HepG2 (cell line): Measurements from ENCODE around the gene C4orf33. TPM values are rescaled to one million over a fixed set of nuclear protein-coding genes. Genes with fewer than 3 reads are reported as not detected.

Experiments
- ATAC-seq: fragments of 200-7000 bp; cut with Tn5 transposase; 3 replicates; pipeline ENCODE4 v1.9.1; 2020; ENCODE audit warnings: mild to moderate bottlenecking, moderate library complexity
- BruUV-seq: library from RNA; stranded (reverse); fragments of 400-500 nt; replicated peaks from 2 replicates; lab custom pipeline; 2021; lab: Mats Ljungman, UMichigan
- CTCF ChIA-PET: fragments of 300-600 bp; formaldehyde crosslinking; extraction: SDS; loops from one replicate; lab custom pipeline; 2021; ENCODE audit warnings: low total read pairs, inconsistent platforms, low intra/inter-chr PET ratio; lab: Yijun Ruan, JAX
- POLR2A ChIA-PET: fragments of 350-600 bp; sonication (Branson Sonifier 250); formaldehyde crosslinking; loops from one replicate; lab custom pipeline; 2020; ENCODE audit warnings: antibody characterized with exemption, inconsistent platforms; lab: Yijun Ruan, JAX
- DNase-seq: peaks from one replicate; pipeline ENCODE4 v3.0.0-alpha.2; 2015; ENCODE audit warnings: low spot score
- FAIRE-seq: peaks from 3 replicates; lab custom pipeline; 2011; peaks lifted over from hg19 to GRCh38; lab: Jason Lieb, UNC
- H2AFZ ChIP-seq: one replicate; pipeline ENCODE4 v1.6.1; 2011; ENCODE audit warnings: low read length, inconsistent platforms
- H3K27ac ChIP-seq: fragments of 300-600 bp; 3 replicates; pipeline ENCODE4 v1.8.0; 2011; ENCODE audit warnings: mixed run types, mild to moderate bottlenecking, mixed read lengths, low read length, inconsistent platforms; ENCODE audit not compliant: insufficient read depth; ENCODE audit errors: extremely low read length
- H3K27me3 ChIP-seq, 2 experiments: fragments of 200-600 bp in 1 of 2; 2 replicates in 1 of 2; 3 replicates in 1 of 2; pipeline versions ENCODE4 v1.6.0 to v1.8.0; 2011; ENCODE audit warnings: low read length in 2 of 2, mild to moderate bottlenecking in 2 of 2, moderate library complexity in 2 of 2, inconsistent platforms in 1 of 2; ENCODE audit not compliant: insufficient read depth in 2 of 2, control insufficient read depth in 1 of 2
- H3K36me3 ChIP-seq, 2 experiments: fragments of 200-600 bp in 1 of 2; replicated peaks in 1 of 2; 2 replicates in 1 of 2; 3 replicates in 1 of 2; pipeline versions ENCODE4 v1.5.1 to v1.8.0; 2011; ENCODE audit warnings: low read length in 2 of 2, inconsistent platforms in 1 of 2; ENCODE audit not compliant: insufficient read depth in 2 of 2, control insufficient read depth in 1 of 2
- H3K4me1 ChIP-seq: 2 replicates; pipeline ENCODE4 v1.5.1; 2012; ENCODE audit warnings: low read length, inconsistent platforms; ENCODE audit not compliant: insufficient read depth
- H3K4me2 ChIP-seq: 2 replicates; pipeline ENCODE4 v1.6.0; 2011; ENCODE audit warnings: low read depth, low read length, inconsistent platforms
- H3K4me3 ChIP-seq, 3 experiments: fragments of 200-600 bp in 1 of 3; sonication (generic), shearing (Covaris generic) in 1 of 3; replicated peaks in 1 of 3; 2 replicates each; pipeline ENCODE4 v1.5.1; 2011 to 2016; ENCODE audit warnings: low read length in 3 of 3, inconsistent platforms in 2 of 3, low read depth in 2 of 3, mild to moderate bottlenecking in 2 of 3, control low read depth in 1 of 3, mixed read lengths in 1 of 3; ENCODE audit not compliant: insufficient read depth in 1 of 3
- H3K79me2 ChIP-seq: one replicate; pipeline ENCODE4 v1.6.1; 2011; ENCODE audit warnings: low read length, inconsistent platforms; ENCODE audit not compliant: insufficient read depth
- H3K9ac ChIP-seq: 2 replicates; pipeline ENCODE4 v1.6.0; 2011; ENCODE audit warnings: mild to moderate bottlenecking, low read depth, low read length, inconsistent platforms; ENCODE audit not compliant: insufficient read depth
- H3K9me3 ChIP-seq: 2 replicates; pipeline ENCODE4 v1.5.1; 2012; ENCODE audit warnings: mild to moderate bottlenecking, low read length
- H4K20me1 ChIP-seq: 2 replicates; pipeline ENCODE4 v1.6.0; 2011; ENCODE audit warnings: inconsistent platforms, mild to moderate bottlenecking, low read length, moderate library complexity; ENCODE audit not compliant: insufficient read depth
- AHR ChIP-seq: IDR thresholded peaks from 2 replicates; pipeline ENCODE4 v1.6.1; 2018; ENCODE audit warnings: missing genetic modification reagents, missing compliant biosample characterization
- ARID2 ChIP-seq: sonication (generic); formaldehyde crosslinking; IDR thresholded peaks from 2 replicates; pipeline ENCODE4 v1.8.1; 2022; ENCODE audit warnings: mild to moderate bottlenecking, missing genetic modification reagents, borderline replicate concordance
- EED ChIP-seq: sonication (generic); formaldehyde crosslinking; IDR thresholded peaks from 2 replicates; pipeline ENCODE4 v1.5.0; 2020; ENCODE audit warnings: mild to moderate bottlenecking, missing genetic modification reagents
- FOSL1 ChIP-seq: sonication (generic); formaldehyde crosslinking; IDR thresholded peaks from 2 replicates; pipeline ENCODE4 v1.9.0; 2021; ENCODE audit warnings: missing genetic modification reagents, borderline replicate concordance
- IRF2 ChIP-seq: IDR thresholded peaks from 2 replicates; pipeline ENCODE4 v1.6.1; 2018; ENCODE audit warnings: missing genetic modification reagents, missing compliant biosample characterization
- JUND ChIP-seq: sonication (generic); formaldehyde crosslinking; IDR thresholded peaks from 2 replicates; pipeline ENCODE4 v1.8.0; 2022; ENCODE audit warnings: mild to moderate bottlenecking, missing genetic modification reagents
- NKX3-1 ChIP-seq: sonication (generic); formaldehyde crosslinking; IDR thresholded peaks from 2 replicates; pipeline ENCODE4 v1.5.0; 2020; ENCODE audit warnings: missing genetic modification reagents
- NR2F6 ChIP-seq, 2 experiments: IDR thresholded peaks; 2 replicates each; pipeline ENCODE4 v1.6.1; 2016; ENCODE audit warnings: antibody characterized with exemption in 1 of 2, mild to moderate bottlenecking in 1 of 2
- PAF1 ChIP-seq: IDR thresholded peaks from 2 replicates; pipeline ENCODE4 v1.6.1; 2016; ENCODE audit warnings: missing genetic modification reagents, missing compliant biosample characterization
- PPARG ChIP-seq: conservative IDR thresholded peaks from 2 replicates; pipeline ENCODE4 v1.6.1; 2016; ENCODE audit warnings: missing biosample characterization, missing genetic modification reagents
- RXRA ChIP-seq: sonication (generic); formaldehyde crosslinking; IDR thresholded peaks from 2 replicates; pipeline ENCODE4 v1.5.1; 2020; ENCODE audit warnings: missing genetic modification reagents
- RXRB ChIP-seq: IDR thresholded peaks from 2 replicates; pipeline ENCODE4 v1.6.1; 2016; ENCODE audit warnings: borderline replicate concordance, missing genetic modification reagents, missing compliant biosample characterization
- SMYD3 ChIP-seq: sonication (generic); formaldehyde crosslinking; IDR thresholded peaks from 2 replicates; pipeline ENCODE4 v1.8.1; 2023; ENCODE audit warnings: mild to moderate bottlenecking, missing genetic modification reagents
- ZBTB2 ChIP-seq: sonication (generic); formaldehyde crosslinking; IDR thresholded peaks from 2 replicates; pipeline ENCODE4 v1.8.0; 2022; ENCODE audit warnings: low read depth, missing genetic modification reagents
- ZBTB34 ChIP-seq: sonication (generic); formaldehyde crosslinking; IDR thresholded peaks from 2 replicates; pipeline ENCODE4 v1.8.0; 2022; ENCODE audit warnings: mild to moderate bottlenecking, missing genetic modification reagents
- ZNF367 ChIP-seq: sonication (generic); formaldehyde crosslinking; IDR thresholded peaks from 2 replicates; pipeline ENCODE4 v1.4.0; 2020; ENCODE audit warnings: missing genetic modification reagents, borderline replicate concordance
- ZNF652 ChIP-seq: IDR thresholded peaks from 2 replicates; pipeline ENCODE4 v1.6.1; 2016; ENCODE audit warnings: low read depth, borderline replicate concordance
- ZNF780A ChIP-seq: sonication (generic); formaldehyde crosslinking; IDR thresholded peaks from 2 replicates; pipeline ENCODE4 v1.8.0; 2022; ENCODE audit warnings: mild to moderate bottlenecking, missing genetic modification reagents, moderate library complexity
- WGBS: methylation state at CpG from one replicate; pipeline ENCODE4 v1.1.6; 2017; ENCODE audit warnings: low lambda C conversion rate; 5-methylcytosine and 5-hydroxymethylcytosine counted together
- in situ Hi-C: cut with HindIII; loops from 2 replicates; pipeline ENCODE4 v1.10.0; 2017; ENCODE audit warnings: low pct_unique_long_range_greater_than_20kb; ENCODE audit not compliant: extremely low pct_ligation_motif_present
- intact Hi-C: fragments of 100-400 bp; cut with micrococcal nuclease; formaldehyde crosslinking; loops from one replicate; pipeline ENCODE4 v1.10.0; 2022; ENCODE audit not compliant: unreplicated experiment
- polyA plus RNA-seq, 8 experiments: library from polyadenylated mRNA; depleted of rRNA in 3 of 8; stranded (reverse) in 7 of 8; unstranded in 1 of 8; fragments of >200 nt; fragmentation: Illumina TruSeq in 4 of 8; extraction: Trizol in 4 of 8; gene quantifications; 2 replicates each; pipeline versions ENCODE4 v1.2.1 to v1.2.3, GENCODE V29; 2011 to 2016; ENCODE audit warnings: low read depth in 4 of 8, missing spikeins in 1 of 8, mixed read lengths in 1 of 8; ENCODE audit not compliant: insufficient read depth in 1 of 8
- total RNA-seq, 5 experiments: library from RNA; depleted of rRNA; stranded (reverse); fragments of >200 nt; fragmentation: Illumina TruSeq; extraction: Trizol; gene quantifications; 2 replicates each; pipeline ENCODE4 v1.2.3, GENCODE V29; 2016; ENCODE audit warnings: low read depth in 1 of 5

The C4orf33 gene
- total and polyA plus RNA-seq, 2 of the 13 experiments (the other 11 are each of a cell fraction or from before 2014, with no cell fraction given), result 2.8 to 3.3 TPM

GRCh38 chr4:129148892-129149291 lies 52.9 kb downstream of the C4orf33 start:
- no TSS peak for BruUV-seq
- Histone ChIP-seq H3K27me3 (peaks cover 0 to 30% of the 10 kb centered on the region in 2 experiments; a peak in 2 of 5 replicates), H3K36me3 (no peaks in the 10 kb centered on the region), H3K4me3 (no peak overlapping the region), H3K79me2 (no peaks in the 10 kb centered on the region), H3K4me1 (no peaks in the 10 kb centered on the region), H3K4me2 (no peak overlapping the region), H3K9ac (no peak overlapping the region), H4K20me1 (no peaks in the 10 kb centered on the region), H2AFZ (no peak overlapping the region), H3K27ac (no peak overlapping the region), H3K9me3 (no peaks in the 10 kb centered on the region)
- in situ Hi-C loops, result no loop called here
- ATAC-seq (no peak), FAIRE-seq (no peak), DNase-seq (no peak)
- CTCF ChIA-PET, result no interaction called here
- POLR2A ChIA-PET, result no interaction called here
- intact Hi-C loops, result no loop called here
- WGBS, result 5% methylated on average over 2 of the region's 2 CpGs
- TF ChIP-seq IRF2 (CRISPR knock-in tag) (no peak), FOSL1 (CRISPR knock-in tag) (no peak), PPARG (CRISPR knock-in tag) (no peak), SMYD3 (no peak), NR2F6 (IDR thresholded peaks at IDR 0.05) (no peak), NR2F6 (CRISPR knock-in tag; IDR thresholded peaks at IDR 0.05) (no peak), PAF1 (no peak), ZNF652 (no peak), ZBTB34 (no peak), RXRB (CRISPR knock-in tag) (no peak), ZBTB2 (CRISPR knock-in tag) (no peak), ZNF367 (CRISPR knock-in tag) (no peak), JUND (no peak), NKX3-1 (no peak), ZNF780A (no peak), AHR (CRISPR knock-in tag) (no peak), RXRA (CRISPR knock-in tag) (no peak), ARID2 (no peak), EED (CRISPR knock-in tag) (no peak)
